T47D (cell line): ENCODE data around the gene NPNT.

Source experiments
- DNase-seq, 2 experiments: peaks; one replicate each; pipeline versions ENCODE4 v3.0.0 to v3.0.0-alpha.2; 2011 to 2012; ENCODE audit warnings: low read depth in 1 of 2, low spot score in 1 of 2
- JUND ChIP-seq: IDR thresholded peaks from 2 replicates; pipeline ENCODE4 v1.6.1; 2012; ENCODE audit warnings: low read depth
- in situ Hi-C: cut with HindIII; loops from 2 replicates; pipeline ENCODE4 v1.10.0; 2016; ENCODE audit warnings: low sequenced_read_pairs, low pct_unique_long_range_greater_than_20kb

Gene NPNT

DNA sequence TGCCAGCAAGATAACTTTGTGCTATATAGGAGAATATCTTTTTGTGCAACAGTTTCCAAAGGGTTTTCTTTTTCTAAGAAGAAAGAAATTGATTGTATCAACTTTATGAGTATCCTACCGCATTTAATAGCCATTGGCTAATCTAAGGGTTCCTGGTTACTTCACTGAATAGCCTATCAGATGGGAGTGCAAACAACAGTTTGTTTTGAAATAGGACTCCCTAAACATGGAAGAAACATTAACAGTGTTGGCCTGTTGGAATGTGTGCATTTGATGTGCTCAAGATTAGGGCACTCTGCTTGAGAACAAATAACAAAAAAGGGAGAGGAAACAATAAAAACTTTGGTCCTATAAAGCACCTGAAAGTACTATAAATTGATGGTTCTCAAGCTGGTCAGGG, 29.1 kb downstream of the NPNT start:
- in situ Hi-C loops = no loop called here
- DNase-seq = peak in 1 of 2 experiments; percentile 76
- TF ChIP-seq JUND = peak; percentile 51; the same call in 1 of the 2 replicates

GRCh38 chr4:105930698-105931097, 35.4 kb downstream of the NPNT start:
- peak in 1 of 2 experiments; percentile 37 for DNase-seq
- no peak for TF ChIP-seq JUND
- in situ Hi-C loops = no loop called here

GRCh38 chr4:105933083-105933482, 37.8 kb downstream of the NPNT start:
- in situ Hi-C loops = no loop called here
- DNase-seq = peak in 1 of 2 experiments; percentile 12
- no peak for TF ChIP-seq JUND

DNA sequence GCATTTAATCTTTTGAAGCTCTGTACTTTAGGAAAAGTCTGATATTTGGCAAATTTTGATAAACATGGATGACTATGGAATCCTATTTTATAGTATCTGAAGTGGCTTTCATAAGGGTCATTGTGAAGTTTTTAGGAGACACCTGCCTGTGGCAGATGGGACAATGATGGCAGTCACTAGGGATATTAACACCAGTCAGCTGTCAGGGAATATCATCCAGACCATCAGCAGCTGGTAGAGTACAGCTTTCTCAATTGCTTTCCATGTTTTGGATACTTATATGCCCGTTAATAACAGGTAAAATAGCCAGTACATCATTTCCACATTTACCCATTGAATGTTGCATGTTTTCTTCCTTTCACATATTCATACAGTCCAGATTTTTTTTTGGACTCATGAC, 39.1 kb downstream of the NPNT start:
- in situ Hi-C loops = no loop called here
- TF ChIP-seq JUND = no peak
- DNase-seq = no peak

DNA sequence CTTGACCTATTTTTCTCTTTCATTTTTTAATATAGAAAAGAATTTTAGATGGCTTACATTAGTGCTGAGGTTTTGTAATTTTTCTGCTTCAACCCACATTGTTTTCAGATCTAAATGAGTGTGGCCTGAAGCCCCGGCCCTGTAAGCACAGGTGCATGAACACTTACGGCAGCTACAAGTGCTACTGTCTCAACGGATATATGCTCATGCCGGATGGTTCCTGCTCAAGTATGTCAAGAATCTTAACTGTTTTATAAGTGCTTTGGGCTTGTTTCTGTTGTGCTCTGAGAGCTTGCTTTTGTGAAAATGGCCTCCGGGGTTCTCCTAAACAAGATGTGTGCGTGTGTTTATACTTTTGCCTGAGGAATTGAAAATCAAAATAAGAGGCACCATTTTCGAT, 41.6 kb downstream of the NPNT start:
- in situ Hi-C loops = no loop called here
- DNase-seq = peak in 1 of 2 experiments; percentile 33

GRCh38 chr4:105937759-105938158, 42.5 kb downstream of the NPNT start:
- in situ Hi-C loops = no loop called here
- no peak for DNase-seq
- TF ChIP-seq JUND = no peak

More for the DNA sequence above, 41.6 kb downstream of the NPNT start:
- TF ChIP-seq JUND = no peak

DNA sequence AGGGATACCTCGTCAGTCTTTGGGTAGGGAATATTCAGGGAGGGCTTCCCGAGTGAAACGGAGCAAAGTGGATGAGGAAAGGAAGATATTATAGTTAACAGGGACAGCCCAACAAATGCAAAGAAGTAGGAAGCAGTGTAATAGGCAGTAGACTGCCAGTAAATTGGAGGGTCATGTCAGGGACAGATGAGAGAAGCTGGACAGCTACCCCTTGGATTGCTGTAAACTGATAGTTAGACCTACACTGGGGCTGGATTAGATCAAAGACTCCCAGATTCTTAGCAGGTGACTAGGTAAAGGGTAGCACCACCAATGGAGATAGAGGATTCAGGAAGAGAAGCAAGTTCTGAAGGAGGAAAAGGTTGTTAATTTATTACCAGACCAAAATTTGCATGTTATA, 48.0 kb downstream of the NPNT start:
- in situ Hi-C loops = no loop called here
- TF ChIP-seq JUND = no peak
- DNase-seq = no peak

DNA sequence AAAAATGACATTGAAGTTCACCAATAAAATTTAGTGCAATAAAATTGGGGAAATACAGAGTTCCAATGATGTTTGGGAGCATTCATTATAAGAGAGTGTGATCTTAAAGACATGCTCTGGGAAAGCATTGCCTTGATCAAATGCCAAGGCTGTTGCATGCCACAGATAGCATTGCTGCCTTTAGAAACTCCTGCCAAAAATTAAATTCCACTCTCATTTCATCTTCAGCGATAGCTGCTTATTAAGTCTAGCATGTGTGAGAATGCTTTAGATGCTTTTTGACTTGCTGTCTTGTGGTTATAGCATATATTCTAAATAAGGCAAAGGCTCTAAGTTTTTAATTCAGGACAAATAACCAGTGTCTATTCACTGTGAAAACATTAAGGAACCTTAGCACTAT, 49.3 kb downstream of the NPNT start:
- no peak for DNase-seq
- no peak for TF ChIP-seq JUND
- in situ Hi-C loops = no loop called here

DNA sequence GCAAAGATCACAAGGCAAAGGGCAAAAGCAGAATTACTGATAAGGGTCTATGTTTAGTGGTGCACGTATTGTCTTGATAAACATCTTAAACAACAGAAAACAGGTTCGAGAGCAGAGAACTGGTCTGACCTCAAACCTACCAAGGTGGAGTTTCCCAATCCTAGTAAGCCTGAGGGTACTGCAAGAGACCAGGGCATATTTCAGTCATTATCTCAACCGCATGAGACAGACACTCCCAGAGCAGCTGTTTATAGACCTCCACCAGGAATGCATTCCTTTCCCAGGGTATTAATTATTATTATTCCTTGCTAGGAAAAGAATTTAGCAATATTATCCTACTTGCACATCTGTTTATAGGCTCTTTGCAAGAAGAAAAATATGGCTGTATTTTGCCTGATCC, 51.5 kb downstream of the NPNT start:
- in situ Hi-C loops = no loop called here
- DNase-seq = no peak
- no peak for TF ChIP-seq JUND

DNA sequence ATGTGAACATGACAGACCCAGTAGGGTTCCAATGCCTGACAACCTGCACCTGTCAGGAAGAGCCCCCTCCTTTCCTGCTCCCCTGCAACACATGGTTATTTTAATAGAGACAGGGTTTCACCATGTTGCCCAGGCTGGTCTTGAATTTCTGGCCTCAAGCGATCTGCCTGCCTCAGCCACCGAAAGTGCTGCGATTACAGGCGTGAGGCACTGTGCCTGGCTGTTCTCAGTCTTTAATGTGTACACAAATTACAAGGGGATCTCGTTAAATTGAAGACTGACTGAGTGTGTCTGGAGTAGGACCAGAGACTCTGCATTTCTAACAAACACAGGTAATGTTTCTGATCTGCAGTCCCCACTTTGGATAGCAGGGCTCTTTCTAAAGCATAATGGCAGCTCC, 55.4 kb downstream of the NPNT start:
- in situ Hi-C loops = no loop called here
- no peak for TF ChIP-seq JUND
- no peak for DNase-seq

DNA sequence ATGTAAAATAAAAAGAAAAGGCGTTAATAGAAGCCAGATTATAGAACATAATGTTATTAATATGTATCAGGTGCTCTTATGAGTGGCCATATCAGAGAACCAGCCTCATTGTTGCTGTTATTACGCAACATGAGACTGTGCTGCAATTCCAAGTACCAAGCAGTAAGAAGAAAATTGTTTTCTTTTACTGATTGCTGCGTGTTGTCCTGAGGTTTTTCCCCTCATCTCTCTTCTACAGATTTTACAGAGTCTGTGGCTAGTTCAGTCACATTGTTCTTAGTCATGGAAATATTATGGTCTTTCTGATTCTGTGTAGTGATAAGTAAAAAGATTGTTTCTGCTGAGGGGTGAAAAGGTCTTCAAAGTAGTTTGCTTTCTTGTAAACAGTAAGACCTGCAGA, 55.9 kb downstream of the NPNT start:
- no peak for TF ChIP-seq JUND
- DNase-seq = no peak
- in situ Hi-C loops = no loop called here

- TF ChIP-seq JUND = no peak
- in situ Hi-C loops = no loop called here
- DNase-seq = no peak
Observed at GRCh38 chr4:105952591-105952990, 57.3 kb downstream of the NPNT start.

GRCh38 chr4:105956569-105956968, 61.3 kb downstream of the NPNT start:
- DNase-seq = peak in 1 of 2 experiments; percentile 17
- in situ Hi-C loops = no loop called here
- TF ChIP-seq JUND = no peak

DNA sequence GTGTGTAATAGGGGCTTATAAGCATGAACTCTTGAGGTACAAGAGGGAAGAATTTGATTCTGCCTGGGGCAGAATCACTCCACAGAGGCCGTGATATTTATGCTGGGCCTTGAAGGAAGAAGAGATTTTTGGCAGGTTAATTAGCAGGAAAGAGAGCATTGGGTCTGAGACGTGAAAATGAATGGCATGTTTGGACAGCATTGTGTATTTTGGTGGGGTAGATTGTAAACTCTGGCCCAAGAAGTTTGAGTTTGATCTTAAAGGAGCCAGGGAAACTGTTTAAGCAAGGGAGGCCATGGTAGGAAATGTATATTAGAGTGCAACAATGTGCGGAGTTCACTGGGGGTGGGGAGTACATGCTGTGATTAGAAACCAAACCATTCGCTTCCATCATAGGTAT, 62.4 kb downstream of the NPNT start:
- in situ Hi-C loops = no loop called here
- peak in 1 of 2 experiments; percentile 57 for DNase-seq
- no peak for TF ChIP-seq JUND
